Mucosa of descending colon (tissue), 3 donors: ENCODE results near the gene SKOR2. TPM values are rescaled to one million over a fixed set of nuclear protein-coding genes. Genes with fewer than 3 reads are reported as not detected.

Experiments used
- ATAC-seq: fragments of 200-7000 bp; cut with Tn5 transposase; one replicate; pipeline ENCODE4 v1.9.1; 2020; ENCODE audit warnings: mild to moderate bottlenecking, moderate library complexity
- DNase-seq, 3 donors: peaks; one replicate each; pipeline ENCODE4 v3.0.0-alpha.2; 2020
- H3K36me3 ChIP-seq: fragments of 200-600 bp; one replicate; pipeline ENCODE4 v1.8.0; 2021; ENCODE audit warnings: low read depth, mild to moderate bottlenecking
- H3K4me1 ChIP-seq: fragments of 200-600 bp; one replicate; pipeline ENCODE4 v1.8.0; 2021; ENCODE audit warnings: low read depth, mild to moderate bottlenecking
- H3K4me3 ChIP-seq: fragments of 200-600 bp; one replicate; pipeline ENCODE4 v1.8.0; 2021; ENCODE audit warnings: mild to moderate bottlenecking
- H3K9me3 ChIP-seq: fragments of 200-600 bp; one replicate; pipeline ENCODE4 v1.8.0; 2021; ENCODE audit warnings: mild to moderate bottlenecking
- intact Hi-C, 2 donors: fragments of 100-400 bp; cut with DNase I in 1 of 2; cut with micrococcal nuclease in 1 of 2; formaldehyde crosslinking; loops; one replicate each; pipeline versions ENCODE4 v1.11.0 to v1.11.1; 2022; cut with DNase I, micrococcal nuclease
- long read RNA-seq, 2 donors: library from polyadenylated mRNA; unstranded; transcript quantifications; one replicate each; pipeline ENCODE4 v2.0.0, GENCODE V29; 2019 to 2021
- total RNA-seq, 3 donors: library from RNA; stranded (reverse); fragmentation: NEBNext Ultra II Directional in 2 of 3; extraction: Animal tissue kit (Norgen Biotek cat#: 25700) in 2 of 3; gene quantifications; one replicate each; pipeline versions ENCODE4 v1.2.1 to v1.2.4, GENCODE V29; 2021 to 2023
- TF ChIP-seq, protein P1 (sequence below): fragments of 200-600 bp; IDR thresholded peaks from one replicate; pipeline ENCODE4 v1.8.0; 2022; ENCODE audit warnings: antibody characterized with exemption, mild to moderate bottlenecking
- donor health status: DM: no; HTN: no; CAD: no; lungs with moderate emphysema.
- donor health status: DM: no; HTN: no; CAD: no.
- donor health status: DM: no; HTN: yes; CAD: no.

SKOR2 gene, protein sequence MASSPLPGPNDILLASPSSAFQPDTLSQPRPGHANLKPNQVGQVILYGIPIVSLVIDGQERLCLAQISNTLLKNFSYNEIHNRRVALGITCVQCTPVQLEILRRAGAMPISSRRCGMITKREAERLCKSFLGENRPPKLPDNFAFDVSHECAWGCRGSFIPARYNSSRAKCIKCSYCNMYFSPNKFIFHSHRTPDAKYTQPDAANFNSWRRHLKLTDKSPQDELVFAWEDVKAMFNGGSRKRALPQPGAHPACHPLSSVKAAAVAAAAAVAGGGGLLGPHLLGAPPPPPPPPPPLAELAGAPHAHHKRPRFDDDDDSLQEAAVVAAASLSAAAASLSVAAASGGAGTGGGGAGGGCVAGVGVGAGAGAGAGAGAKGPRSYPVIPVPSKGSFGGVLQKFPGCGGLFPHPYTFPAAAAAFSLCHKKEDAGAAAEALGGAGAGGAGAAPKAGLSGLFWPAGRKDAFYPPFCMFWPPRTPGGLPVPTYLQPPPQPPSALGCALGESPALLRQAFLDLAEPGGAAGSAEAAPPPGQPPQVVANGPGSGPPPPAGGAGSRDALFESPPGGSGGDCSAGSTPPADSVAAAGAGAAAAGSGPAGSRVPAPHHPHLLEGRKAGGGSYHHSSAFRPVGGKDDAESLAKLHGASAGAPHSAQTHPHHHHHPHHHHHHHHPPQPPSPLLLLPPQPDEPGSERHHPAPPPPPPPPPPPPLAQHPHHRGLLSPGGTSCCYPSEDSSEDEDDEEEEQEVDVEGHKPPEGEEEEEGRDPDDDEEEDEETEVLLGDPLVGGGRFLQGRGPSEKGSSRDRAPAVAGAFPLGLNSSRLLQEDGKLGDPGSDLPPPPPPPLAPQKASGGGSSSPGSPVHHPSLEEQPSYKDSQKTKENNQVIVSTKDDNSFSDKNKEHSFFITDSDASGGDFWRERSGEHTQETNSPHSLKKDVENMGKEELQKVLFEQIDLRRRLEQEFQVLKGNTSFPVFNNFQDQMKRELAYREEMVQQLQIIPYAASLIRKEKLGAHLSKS
- total RNA-seq: not detected
- long read RNA-seq, donor 1: 0 reads
- long read RNA-seq, donor 2: 0 reads

DNA sequence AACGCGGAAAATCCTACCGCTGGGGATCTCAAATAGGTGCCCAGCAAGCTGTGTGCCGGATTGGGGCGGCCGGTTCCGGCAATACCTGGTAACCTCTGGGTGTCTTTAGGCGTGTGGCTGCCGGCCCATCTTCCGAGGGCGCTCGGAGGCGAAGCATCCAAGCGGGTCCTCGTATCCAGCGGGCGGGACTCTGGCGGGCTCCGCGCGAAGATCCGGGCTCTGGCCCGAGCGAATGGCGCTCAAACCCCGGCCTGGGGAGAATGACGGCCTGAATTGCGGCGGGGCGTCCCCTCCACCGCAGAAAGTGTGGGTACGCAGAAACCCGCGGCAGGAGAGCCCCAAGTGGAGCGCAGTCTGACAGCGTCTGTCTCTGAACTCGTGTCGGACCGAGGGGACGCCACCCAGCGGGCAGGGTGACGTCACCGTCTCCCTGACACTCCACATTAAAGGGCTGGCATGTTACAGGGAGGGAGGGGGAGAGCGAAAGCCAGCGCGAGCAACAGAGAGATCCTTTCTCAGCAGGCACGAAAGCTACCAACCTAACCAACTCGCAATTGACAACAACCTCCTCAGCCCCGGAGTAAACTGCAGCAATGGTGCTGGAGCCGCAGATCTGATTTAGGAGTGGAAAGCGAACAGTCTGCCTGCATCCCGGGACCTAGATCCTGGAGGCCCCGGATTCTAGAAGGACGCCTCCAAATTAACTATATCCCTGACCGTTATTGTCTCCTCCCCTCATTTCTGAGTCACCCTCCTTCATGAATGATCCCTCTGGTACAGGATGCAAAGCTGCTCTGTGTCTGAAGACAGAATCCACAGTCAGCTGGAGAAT lies at the start of gene SKOR2:
Gene SKOR2 (minus strand): TSS at position 372 of the 832 bp plus-strand sequence. CDS start 2,477 bp downstream, outside the sequence.
- TF ChIP-seq, protein P1, sequence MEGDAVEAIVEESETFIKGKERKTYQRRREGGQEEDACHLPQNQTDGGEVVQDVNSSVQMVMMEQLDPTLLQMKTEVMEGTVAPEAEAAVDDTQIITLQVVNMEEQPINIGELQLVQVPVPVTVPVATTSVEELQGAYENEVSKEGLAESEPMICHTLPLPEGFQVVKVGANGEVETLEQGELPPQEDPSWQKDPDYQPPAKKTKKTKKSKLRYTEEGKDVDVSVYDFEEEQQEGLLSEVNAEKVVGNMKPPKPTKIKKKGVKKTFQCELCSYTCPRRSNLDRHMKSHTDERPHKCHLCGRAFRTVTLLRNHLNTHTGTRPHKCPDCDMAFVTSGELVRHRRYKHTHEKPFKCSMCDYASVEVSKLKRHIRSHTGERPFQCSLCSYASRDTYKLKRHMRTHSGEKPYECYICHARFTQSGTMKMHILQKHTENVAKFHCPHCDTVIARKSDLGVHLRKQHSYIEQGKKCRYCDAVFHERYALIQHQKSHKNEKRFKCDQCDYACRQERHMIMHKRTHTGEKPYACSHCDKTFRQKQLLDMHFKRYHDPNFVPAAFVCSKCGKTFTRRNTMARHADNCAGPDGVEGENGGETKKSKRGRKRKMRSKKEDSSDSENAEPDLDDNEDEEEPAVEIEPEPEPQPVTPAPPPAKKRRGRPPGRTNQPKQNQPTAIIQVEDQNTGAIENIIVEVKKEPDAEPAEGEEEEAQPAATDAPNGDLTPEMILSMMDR: no peak
- no peaks in the 10 kb centered on the region for H3K9me3 ChIP-seq
- H3K4me1 ChIP-seq: no peaks in the 10 kb centered on the region
- ATAC-seq (no peak), DNase-seq (no peak)
- H3K4me3 ChIP-seq: no peak within 1 kb of the TSS
- intact Hi-C loops: no loop called here
- H3K36me3 ChIP-seq: no peaks in the 10 kb centered on the region

DNA sequence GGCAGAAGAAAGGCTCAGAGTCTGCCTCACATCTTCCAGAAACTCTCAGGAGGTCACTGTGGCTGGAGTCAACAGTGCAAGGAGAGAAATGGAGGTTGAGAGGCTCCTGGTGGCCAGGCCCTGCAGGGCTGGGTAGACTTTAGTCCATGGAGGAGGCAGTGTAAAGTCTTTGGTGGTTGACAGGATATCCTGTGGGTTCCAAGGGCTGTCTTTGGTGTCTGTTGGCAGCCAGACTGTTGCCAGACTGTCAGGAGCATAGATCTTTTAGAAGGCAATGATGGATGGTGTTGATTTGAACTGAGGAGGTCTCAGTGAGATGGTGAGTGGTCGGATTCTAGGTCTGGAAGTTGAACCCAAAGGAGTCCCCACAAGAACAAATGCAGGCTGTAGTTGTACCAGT lies 45.0 kb upstream of the SKOR2 start:
- Histone ChIP-seq H3K4me1 (no peaks in the 10 kb centered on the region), H3K4me3 (no peak overlapping the region), H3K9me3 (no peaks in the 10 kb centered on the region), H3K36me3 (no peaks in the 10 kb centered on the region)
- TF ChIP-seq, protein P1: no peak
- intact Hi-C loops: no loop called here
- DNase-seq: no peak
- no peak for ATAC-seq

DNA sequence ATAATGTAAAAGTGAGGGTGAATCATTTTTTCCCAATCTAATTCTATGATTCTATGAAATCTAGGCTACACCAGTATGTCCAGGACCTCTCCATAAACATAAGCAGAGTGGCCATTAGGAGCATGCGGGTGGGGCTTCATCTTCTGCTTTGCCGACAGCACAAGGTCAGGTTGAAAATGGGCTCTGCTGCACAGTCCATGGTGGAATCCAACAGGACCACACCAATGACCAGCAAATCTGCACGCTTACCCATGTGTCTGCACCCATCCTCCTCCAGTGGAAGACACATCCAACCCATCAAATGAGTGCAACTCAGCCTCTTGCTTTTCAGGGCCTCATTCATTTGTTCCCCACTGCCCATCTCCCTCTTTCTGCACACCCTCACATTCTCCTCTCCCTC lies 43.3 kb upstream of the SKOR2 start:
- TF ChIP-seq, protein P1: no peak
- DNase-seq (no peak), ATAC-seq (no peak)
- intact Hi-C loops: no loop called here
- H3K4me1 ChIP-seq: no peaks in the 10 kb centered on the region
- H3K4me3 ChIP-seq: no peak overlapping the region
- H3K36me3 ChIP-seq: no peaks in the 10 kb centered on the region
- no peaks in the 10 kb centered on the region for H3K9me3 ChIP-seq

DNA sequence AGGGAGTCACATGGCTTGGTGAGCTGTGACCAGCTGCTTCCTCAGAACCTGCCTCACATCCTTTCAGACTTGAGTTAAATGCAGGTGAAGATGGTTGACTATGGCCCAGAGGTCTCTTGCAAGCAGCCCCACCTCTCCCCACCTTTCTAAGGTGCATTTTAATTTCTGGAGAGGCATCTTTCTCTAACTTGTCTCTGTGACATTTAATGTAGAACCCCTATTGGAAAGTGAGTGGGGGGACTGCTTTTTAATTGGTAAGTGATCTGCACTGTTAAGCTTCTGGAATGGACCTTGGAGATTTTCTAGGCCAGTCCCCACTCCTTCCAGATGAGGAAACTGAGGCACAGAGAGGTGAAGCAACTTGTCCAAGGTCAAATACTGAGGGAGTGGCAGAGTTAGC lies 37.3 kb upstream of the SKOR2 start:
- Histone ChIP-seq H3K9me3 (no peaks in the 10 kb centered on the region), H3K4me3 (no peak overlapping the region), H3K36me3 (no peaks in the 10 kb centered on the region), H3K4me1 (no peaks in the 10 kb centered on the region)
- DNase-seq: no peak
- TF ChIP-seq, protein P1: no peak
- no peak for ATAC-seq
- intact Hi-C loops: no loop called here

DNA sequence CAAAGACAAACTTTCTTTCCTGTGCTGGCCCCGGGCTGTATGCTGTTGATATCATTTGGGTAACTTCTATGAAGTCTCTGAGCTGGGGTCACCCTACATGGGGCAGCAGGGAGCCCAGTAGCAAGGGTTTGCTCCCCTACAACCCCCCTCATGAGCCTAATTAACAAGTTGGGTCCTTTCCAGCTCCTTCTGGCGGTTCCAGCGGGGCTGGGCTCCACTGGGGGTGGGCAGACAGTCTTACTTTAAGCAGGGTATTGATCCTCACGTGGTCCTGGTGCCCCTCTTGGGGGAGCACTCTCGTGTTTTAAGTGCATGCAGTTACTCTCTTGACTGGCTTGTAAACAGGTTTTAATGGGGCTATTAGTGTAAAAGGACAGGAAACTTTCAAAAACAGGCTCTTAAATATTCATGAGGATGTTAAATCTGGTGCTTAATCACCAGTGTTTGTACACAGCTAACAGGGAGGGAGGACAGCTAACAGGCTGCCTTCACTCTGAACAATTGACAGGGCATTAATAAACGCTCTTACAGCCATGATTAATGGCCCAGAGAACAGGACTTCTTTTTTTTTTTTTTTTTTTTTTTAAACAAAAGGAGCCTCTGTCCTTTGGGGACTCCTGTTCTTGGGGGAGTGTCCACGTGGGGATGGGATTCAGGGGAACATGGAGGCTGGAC lies 36.6 kb upstream of the SKOR2 start:
- TF ChIP-seq, protein P1: no peak
- Histone ChIP-seq H3K9me3 (no peaks in the 10 kb centered on the region), H3K36me3 (no peaks in the 10 kb centered on the region), H3K4me1 (no peaks in the 10 kb centered on the region), H3K4me3 (no peak overlapping the region)
- ATAC-seq (no peak), DNase-seq (no peak)
- intact Hi-C loops: no loop called here
